ENCODE measurements around the gene SERPINC1. TPM values are rescaled to one million over a fixed set of nuclear protein-coding genes. Genes with fewer than 3 reads are reported as not detected.

The SERPINC1 gene
- total and polyA plus RNA-seq, 2 of the 8 experiments (the other 6 are each of a cell fraction or from before 2014, with no cell fraction given): 0.08 TPM; not detected in 1

DNA sequence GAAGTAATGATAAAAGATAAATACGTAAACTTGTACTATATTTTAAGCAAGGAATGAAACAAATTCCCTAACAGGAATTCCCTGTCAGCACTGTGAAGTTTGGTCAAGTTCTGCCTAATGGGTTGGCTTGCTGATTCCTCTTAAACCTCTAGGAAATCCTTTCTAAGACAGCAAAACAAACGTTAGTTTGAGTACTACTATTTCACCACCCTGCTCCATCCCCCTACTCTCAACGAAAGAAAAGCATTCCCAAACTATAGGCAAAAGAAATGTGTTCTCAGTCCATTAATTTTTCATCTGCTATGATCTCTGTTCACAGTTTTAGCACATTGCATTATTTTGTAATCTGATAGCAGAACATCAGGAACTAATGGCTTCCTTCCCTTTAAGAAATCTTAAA lies 16.1 kb downstream of the SERPINC1 start (continued):
- TF ChIP-seq SRF (IDR thresholded peaks at IDR 0.05; ENCODE audit: low read depth, low read length): no peak
- no peak for TF ChIP-seq JUND (IDR thresholded peaks at IDR 0.05; ENCODE audit: low read length)
- TF ChIP-seq EGR1 (IDR thresholded peaks at IDR 0.05; ENCODE audit: borderline replicate concordance, low read depth, low read length): no peak

All from H1 (cell line).